ENCODE measurements around the gene DYNC2I2.

DNA sequence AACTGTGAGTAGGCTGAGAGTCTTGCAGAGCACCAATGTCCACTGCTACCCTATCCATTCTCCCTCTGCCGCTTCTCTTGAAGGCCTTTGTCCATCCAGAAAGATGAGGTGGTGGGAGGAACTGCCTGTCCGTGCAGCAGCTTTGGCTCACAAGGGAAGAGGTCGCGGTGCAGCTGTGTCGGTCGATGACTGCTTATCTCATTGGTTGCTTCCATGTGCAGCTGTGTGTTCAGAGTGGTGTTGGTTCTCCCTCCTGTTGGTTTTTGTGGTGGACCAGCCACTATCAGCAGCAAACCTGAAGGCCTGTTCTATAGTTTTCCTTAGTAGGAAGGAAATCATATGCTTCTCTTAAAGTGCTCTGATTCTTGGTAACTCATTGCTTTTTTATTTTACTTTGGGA is 63.6 kb downstream of the DYNC2I2 start:
- TF ChIP-seq, protein P1, sequence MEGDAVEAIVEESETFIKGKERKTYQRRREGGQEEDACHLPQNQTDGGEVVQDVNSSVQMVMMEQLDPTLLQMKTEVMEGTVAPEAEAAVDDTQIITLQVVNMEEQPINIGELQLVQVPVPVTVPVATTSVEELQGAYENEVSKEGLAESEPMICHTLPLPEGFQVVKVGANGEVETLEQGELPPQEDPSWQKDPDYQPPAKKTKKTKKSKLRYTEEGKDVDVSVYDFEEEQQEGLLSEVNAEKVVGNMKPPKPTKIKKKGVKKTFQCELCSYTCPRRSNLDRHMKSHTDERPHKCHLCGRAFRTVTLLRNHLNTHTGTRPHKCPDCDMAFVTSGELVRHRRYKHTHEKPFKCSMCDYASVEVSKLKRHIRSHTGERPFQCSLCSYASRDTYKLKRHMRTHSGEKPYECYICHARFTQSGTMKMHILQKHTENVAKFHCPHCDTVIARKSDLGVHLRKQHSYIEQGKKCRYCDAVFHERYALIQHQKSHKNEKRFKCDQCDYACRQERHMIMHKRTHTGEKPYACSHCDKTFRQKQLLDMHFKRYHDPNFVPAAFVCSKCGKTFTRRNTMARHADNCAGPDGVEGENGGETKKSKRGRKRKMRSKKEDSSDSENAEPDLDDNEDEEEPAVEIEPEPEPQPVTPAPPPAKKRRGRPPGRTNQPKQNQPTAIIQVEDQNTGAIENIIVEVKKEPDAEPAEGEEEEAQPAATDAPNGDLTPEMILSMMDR (IDR thresholded peaks at IDR 0.05) = no peak
- no peak for TF ChIP-seq POLR2A (IDR thresholded peaks at IDR 0.05)

Measured in uterus (tissue), 2 donors.